DMS79 (cell line): ENCODE measurements around the gene ADRB1.

Source experiments
- DNase-seq: peaks from one replicate; lab custom pipeline; 2025; lab: John Stamatoyannopoulos, UW

Gene ADRB1

DNA sequence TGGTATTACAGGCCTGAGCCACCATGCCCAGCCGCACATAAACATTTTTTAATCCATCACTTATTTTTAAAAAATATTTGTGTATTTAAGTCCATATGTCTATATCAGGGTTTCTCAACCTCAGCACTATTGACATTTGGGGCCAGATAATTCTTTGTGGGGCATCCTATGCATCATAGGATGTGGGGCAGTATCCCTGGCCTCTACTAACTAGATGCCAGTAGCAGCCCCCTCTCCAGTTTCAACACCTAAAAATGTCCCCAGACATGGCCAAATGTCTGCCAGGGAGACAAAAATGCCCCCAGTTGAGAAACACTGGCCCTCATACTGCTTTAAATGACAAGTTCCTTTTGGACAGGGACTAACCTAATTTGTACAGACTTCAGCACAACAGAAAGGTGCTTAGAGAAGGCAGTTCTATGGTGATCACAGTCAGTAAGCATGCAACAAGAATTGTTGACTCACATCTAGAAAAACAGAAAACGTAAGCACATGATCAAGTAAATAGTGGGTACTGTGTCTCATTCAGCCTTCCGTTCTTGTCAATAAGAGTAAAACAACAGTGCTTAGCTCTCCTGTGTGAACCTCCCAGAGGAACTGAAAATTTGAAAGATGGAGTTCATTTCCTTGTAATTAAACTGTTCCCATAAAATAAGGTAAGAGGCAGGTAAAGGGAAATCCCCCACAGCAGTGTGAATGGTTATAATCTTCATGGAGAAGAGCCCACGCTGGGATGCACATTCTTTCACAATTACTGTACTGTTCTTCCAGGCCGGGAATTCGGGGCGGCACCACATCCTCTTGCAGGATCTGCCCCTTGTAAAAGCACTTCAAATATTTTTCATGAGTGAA, 17.3 kb upstream of the ADRB1 start:
- DNase-seq: no peak

GRCh38 chr10:114027041-114027394, 16.6 kb upstream of the ADRB1 start:
- no peak for DNase-seq

- DNase-seq: no peak
Observed at GRCh38 chr10:114027951-114028350, 15.7 kb upstream of the ADRB1 start.

GRCh38 chr10:114028425-114028824, 15.2 kb upstream of the ADRB1 start:
- DNase-seq: no peak

GRCh38 chr10:114029655-114030054, 14.0 kb upstream of the ADRB1 start:
- no peak for DNase-seq

GRCh38 chr10:114030140-114030539, 13.5 kb upstream of the ADRB1 start:
- no peak for DNase-seq

GRCh38 chr10:114031073-114031972, 12.3 kb upstream of the ADRB1 start:
- DNase-seq: no peak

GRCh38 chr10:114033566-114033965, 10.1 kb upstream of the ADRB1 start:
- no peak for DNase-seq

DNA sequence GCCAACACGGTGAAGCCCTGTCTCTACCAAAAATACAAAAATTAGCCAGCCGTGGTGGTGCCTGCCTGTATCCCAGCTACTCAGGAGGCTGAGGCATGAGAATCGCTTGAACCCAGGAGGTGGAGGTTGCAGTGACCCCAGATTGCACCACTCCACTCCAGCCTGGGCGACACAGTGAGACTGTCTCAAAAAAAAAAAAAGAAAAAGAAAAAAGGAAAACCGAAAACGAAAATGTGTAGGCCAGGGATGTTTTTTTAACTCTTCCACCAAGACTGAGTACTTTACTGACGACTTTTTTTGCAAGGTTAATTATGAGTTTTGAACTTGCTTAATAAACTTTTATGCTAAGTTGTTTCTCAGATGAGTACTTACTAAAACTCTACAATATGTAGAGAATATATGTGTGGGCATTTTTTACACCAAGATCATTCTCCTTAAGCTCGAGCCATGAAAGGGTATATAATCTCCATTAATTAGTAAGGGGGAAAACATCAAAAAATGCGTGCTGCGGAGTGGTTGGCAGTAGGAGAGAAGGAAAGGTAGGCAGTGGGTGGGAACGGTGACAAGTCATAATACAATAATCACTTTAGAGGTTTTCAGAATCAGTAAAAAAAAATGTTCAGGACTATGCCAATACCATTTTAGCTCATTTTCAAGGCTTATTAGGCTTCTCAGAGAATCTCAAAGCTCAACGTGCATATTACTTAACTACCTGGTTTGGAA, 8.6 kb upstream of the ADRB1 start:
- DNase-seq: no peak

DNA sequence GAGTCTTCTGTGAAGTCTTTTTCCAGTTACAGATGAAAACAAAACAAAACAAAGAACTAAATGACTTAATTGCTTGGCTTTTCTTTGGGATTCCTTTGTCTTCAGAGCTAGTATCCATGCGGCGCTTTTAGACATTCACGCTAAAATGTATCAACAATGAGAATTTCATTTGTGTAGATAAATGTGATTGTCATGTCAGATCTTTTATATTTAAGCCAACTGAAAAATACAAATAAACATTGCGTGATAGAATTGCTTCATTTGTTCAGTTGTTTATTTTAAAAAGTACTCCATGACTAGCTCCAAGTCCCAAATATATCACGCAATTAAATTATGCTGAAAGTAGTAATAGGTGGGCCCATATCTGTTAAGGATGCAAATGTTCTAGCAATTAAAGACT, 7.9 kb upstream of the ADRB1 start:
- no peak for DNase-seq

DNA sequence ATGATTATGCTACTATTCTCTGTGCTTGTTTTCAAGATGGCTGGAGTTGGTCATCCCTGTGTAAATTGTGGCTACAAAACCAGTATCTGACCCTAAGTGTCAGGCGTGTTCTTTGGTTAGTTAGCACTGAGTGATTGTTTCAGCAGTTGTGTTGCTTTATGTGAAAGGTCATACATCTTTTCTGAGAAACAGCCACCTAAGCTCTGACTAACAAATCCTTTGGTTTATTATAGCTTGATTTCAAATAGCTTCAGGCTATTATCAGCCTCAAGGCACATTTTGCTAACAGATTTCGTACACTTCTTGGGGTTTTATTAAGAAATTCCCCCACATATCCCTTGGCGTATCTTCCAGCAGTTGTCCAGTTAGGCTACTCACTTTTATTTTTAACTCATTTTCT, 4.8 kb upstream of the ADRB1 start:
- DNase-seq: no peak

DNA sequence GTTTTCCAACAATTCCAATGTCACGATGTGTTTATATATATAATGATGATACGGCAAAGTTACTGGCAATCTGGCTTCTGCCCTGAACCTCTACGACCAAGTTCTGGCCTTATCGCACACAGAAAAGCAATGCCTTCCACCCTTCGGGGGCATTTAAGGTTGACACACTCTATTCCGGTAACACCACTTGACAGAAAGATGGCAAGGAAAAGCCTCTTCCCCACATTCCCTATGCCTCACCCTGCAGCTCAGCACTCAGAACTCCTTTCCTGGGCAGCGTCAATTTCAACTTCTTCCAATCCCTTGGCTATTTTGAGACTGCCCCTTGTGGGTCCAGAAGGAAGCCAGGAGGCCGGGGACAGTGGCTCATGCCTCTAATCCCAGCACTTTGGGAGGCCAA, 2.5 kb upstream of the ADRB1 start:
- no peak for DNase-seq

DNA sequence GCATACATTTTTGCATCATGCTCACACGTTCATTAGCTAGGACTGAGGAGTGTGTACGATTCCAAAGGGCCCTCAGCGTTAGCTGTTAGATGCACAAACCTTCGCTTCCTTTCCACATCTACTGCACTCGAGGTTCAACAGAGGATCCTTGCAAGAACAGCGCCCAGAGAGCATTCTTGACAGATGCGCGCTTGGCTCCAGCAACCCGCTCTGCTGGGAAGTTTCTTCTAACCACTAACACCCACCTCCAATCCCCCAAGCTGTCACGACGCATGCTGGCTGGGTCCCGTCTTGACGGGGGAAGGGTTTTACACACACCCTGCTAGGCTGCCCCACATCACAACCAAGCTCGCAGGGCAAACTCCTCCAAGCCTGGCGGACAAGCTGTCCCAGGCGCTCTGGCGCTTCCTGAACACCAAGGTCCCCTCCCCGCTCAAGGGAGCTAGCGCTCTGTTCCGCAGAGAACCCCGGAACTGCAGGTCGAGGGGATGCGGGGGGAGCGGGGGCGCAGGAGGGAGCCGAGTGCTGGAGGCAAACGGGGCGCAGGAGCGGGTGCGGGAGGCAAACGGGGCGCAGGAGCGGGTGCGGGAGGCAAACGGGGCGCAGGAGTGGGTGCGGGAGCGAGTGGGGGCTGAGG, 653 bp upstream of the ADRB1 start:
- no peak for DNase-seq

- DNase-seq: no peak
Observed at GRCh38 chr10:114044247-114045135, 825 bp downstream of the ADRB1 start.

GRCh38 chr10:114045136-114046086, 1.7 kb downstream of the ADRB1 start:
- DNase-seq: no peak

GRCh38 chr10:114046087-114046458, 2.4 kb downstream of the ADRB1 start:
- no peak for DNase-seq

- no peak for DNase-seq
Observed at GRCh38 chr10:114048472-114048871, 4.8 kb downstream of the ADRB1 start.

GRCh38 chr10:114051714-114052113, 8.0 kb downstream of the ADRB1 start:
- no peak for DNase-seq

- no peak for DNase-seq
Observed at GRCh38 chr10:114052255-114052654, 8.6 kb downstream of the ADRB1 start.

DNA sequence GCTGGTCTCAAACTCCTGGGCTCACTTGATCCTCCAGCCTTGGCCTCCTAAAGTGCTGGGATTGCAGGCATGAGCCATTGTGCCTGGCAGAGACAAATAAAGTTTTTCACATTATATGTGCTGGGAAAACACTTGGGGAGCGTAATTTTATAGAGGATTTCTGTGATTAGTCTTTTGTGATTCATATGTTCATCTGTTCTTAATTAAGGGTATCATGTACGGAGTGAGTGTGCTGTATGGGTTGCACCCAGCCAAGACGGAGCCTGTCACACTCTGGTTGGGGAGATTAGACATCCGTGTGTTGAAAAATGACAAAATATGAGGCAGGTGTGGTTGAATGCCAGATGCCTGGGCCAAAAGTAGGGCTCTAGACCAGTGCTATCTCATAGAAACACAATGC, 10.3 kb downstream of the ADRB1 start:
- DNase-seq: no peak
